GM23338 (cell line): Measurements from ENCODE around the gene TSR1. TPM values are rescaled to one million over a fixed set of nuclear protein-coding genes. Genes with fewer than 3 reads are reported as not detected.
A peak's percentile ranks its signal among the peaks of the same experiment; 100 is the strongest.

ENCODE experiments used
- ATAC-seq: fragments of 200-7000 bp; cut with Tn5 transposase; 3 replicates; pipeline ENCODE4 v1.9.1; 2020
- DNase-seq: peaks from one replicate; pipeline ENCODE4 v3.0.0-alpha.2; 2015; ENCODE audit warnings: low spot score
- H2AFZ ChIP-seq: fragments of 200-600 bp; sonication (generic); 2 replicates; pipeline ENCODE4 v1.8.0; 2016; ENCODE audit warnings: antibody characterized with exemption, mild to moderate bottlenecking, moderate library complexity
- H3F3A ChIP-seq: fragments of 200-600 bp; sonication (generic); replicated peaks from 2 replicates; pipeline ENCODE4 v1.8.0; 2017; ENCODE audit warnings: antibody characterized with exemption, mixed run types, low read depth
- H3K27ac ChIP-seq: fragments of 200-600 bp; sonication (generic); 2 replicates; pipeline ENCODE4 v1.6.1; 2016; ENCODE audit warnings: low read depth
- H3K27me3 ChIP-seq: fragments of 200-600 bp; sonication (generic); 2 replicates; pipeline ENCODE4 v1.8.0; 2016; ENCODE audit warnings: mild to moderate bottlenecking, mixed run types, moderate library complexity; ENCODE audit not compliant: insufficient read depth
- H3K36me3 ChIP-seq: fragments of 200-600 bp; sonication (generic); 2 replicates; pipeline ENCODE4 v1.8.0; 2016; ENCODE audit warnings: mild to moderate bottlenecking; ENCODE audit not compliant: insufficient read depth
- H3K4me1 ChIP-seq: fragments of 200-600 bp; sonication (generic); 2 replicates; pipeline ENCODE4 v1.8.0; 2016; ENCODE audit warnings: mild to moderate bottlenecking, moderate library complexity; ENCODE audit not compliant: insufficient read depth
- H3K4me2 ChIP-seq: fragments of 200-600 bp; sonication (generic); 2 replicates; pipeline ENCODE4 v1.7.1; 2017; ENCODE audit warnings: mixed run types
- H3K4me3 ChIP-seq: fragments of 200-600 bp; sonication (generic); 2 replicates; pipeline ENCODE4 v1.6.1; 2016; ENCODE audit warnings: mixed run types
- H3K79me2 ChIP-seq: fragments of 200-600 bp; sonication (generic); replicated peaks from 2 replicates; pipeline ENCODE4 v1.8.0; 2017; ENCODE audit warnings: mild to moderate bottlenecking; ENCODE audit not compliant: insufficient read depth
- H3K9me2 ChIP-seq: fragments of 200-600 bp; sonication (generic); 2 replicates; pipeline ENCODE4 v1.8.0; 2017; ENCODE audit not compliant: insufficient read depth
- H4K20me1 ChIP-seq: fragments of 200-600 bp; sonication (generic); replicated peaks from 2 replicates; pipeline ENCODE4 v1.8.0; 2017; ENCODE audit warnings: mild to moderate bottlenecking; ENCODE audit not compliant: insufficient read depth
- H3K27ac Mint-ChIP-seq: 2 replicates; pipeline ENCODE4 v1.8.0; 2020; ENCODE audit warnings: inconsistent platforms, mild to moderate bottlenecking, moderate library complexity, mixed read lengths
- H3K27me3 Mint-ChIP-seq: 3 replicates; pipeline ENCODE4 v1.8.0; 2022; ENCODE audit warnings: low read depth, mild to moderate bottlenecking, moderate library complexity, mixed read lengths, inconsistent platforms; ENCODE audit not compliant: insufficient read depth, poor library complexity
- H3K36me3 Mint-ChIP-seq: 3 replicates; pipeline ENCODE4 v1.8.0; 2021; ENCODE audit warnings: low read depth, mild to moderate bottlenecking, inconsistent platforms, moderate library complexity, mixed read lengths
- H3K4me1 Mint-ChIP-seq: 3 replicates; pipeline ENCODE4 v1.8.0; 2020; ENCODE audit warnings: mild to moderate bottlenecking, inconsistent platforms, mixed read lengths
- H3K4me3 Mint-ChIP-seq: 3 replicates; pipeline ENCODE4 v1.8.0; 2021; ENCODE audit warnings: moderate library complexity, mild to moderate bottlenecking, inconsistent platforms, mixed read lengths
- H3K9me3 Mint-ChIP-seq: 3 replicates; pipeline ENCODE4 v1.8.0; 2020; ENCODE audit warnings: moderate library complexity, mild to moderate bottlenecking, inconsistent platforms, mixed read lengths
- CREB1 ChIP-seq: fragments of 250-450 bp; sonication (Bioruptor Pico); IDR thresholded peaks from 2 replicates; pipeline ENCODE4 v1.5.0; 2020; ENCODE audit warnings: low read depth, mild to moderate bottlenecking, moderate library complexity
- CTCF ChIP-seq, 2 experiments: fragments of 200-600 bp in 1 of 2; sonication (generic) in 1 of 2; conservative IDR thresholded peaks; 2 replicates each; pipeline versions ENCODE4 v1.5.1 to v1.6.1; 2016 to 2017; ENCODE audit warnings: antibody characterized with exemption in 2 of 2, low read depth in 2 of 2, mild to moderate bottlenecking in 2 of 2, moderate library complexity in 1 of 2
- ETS1 ChIP-seq: IDR thresholded peaks from 2 replicates; pipeline ENCODE4 v1.6.1; 2016; ENCODE audit warnings: antibody characterized with exemption
- EZH2 ChIP-seq: fragments of 200-600 bp; sonication (generic); IDR thresholded peaks from one replicate; pipeline ENCODE4 v1.8.0; 2017; ENCODE audit warnings: antibody characterized with exemption, mild to moderate bottlenecking, low read depth; ENCODE audit not compliant: unreplicated experiment
- EZH2phosphoT487 ChIP-seq: fragments of 200-600 bp; sonication (generic); IDR thresholded peaks from one replicate; pipeline ENCODE4 v1.8.1; 2018; ENCODE audit warnings: antibody characterized with exemption; ENCODE audit not compliant: unreplicated experiment
- JUNB ChIP-seq: IDR thresholded peaks from one replicate; pipeline ENCODE4 v1.6.1; 2016; ENCODE audit warnings: antibody characterized with exemption; ENCODE audit not compliant: unreplicated experiment
- NANOG ChIP-seq: IDR thresholded peaks from 2 replicates; pipeline ENCODE4 v1.6.1; 2016; ENCODE audit warnings: antibody characterized with exemption, borderline replicate concordance
- POLR2AphosphoS5 ChIP-seq: IDR thresholded peaks from 2 replicates; pipeline ENCODE4 v1.6.1; 2016; ENCODE audit warnings: antibody characterized with exemption, low read depth
- REST ChIP-seq: IDR thresholded peaks from one replicate; pipeline ENCODE4 v1.6.1; 2018; ENCODE audit warnings: antibody characterized with exemption; ENCODE audit not compliant: unreplicated experiment
- STAT1 ChIP-seq: IDR thresholded peaks from one replicate; pipeline ENCODE4 v1.6.1; 2016; ENCODE audit warnings: antibody characterized with exemption; ENCODE audit not compliant: unreplicated experiment
- ZNF114 ChIP-seq: fragments of 250-450 bp; sonication (Bioruptor Pico); IDR thresholded peaks from 2 replicates; pipeline ENCODE4 v1.5.0; 2020; ENCODE audit warnings: mild to moderate bottlenecking, moderate library complexity
- ZNF331 ChIP-seq: fragments of 250-450 bp; sonication (Bioruptor Pico); IDR thresholded peaks from 2 replicates; pipeline ENCODE4 v1.5.0; 2020; ENCODE audit warnings: low read depth, mild to moderate bottlenecking, moderate library complexity
- polyA plus RNA-seq: library from polyadenylated mRNA; unstranded; fragments of >200 nt; fragmentation: Nextera tagmentation; extraction: Ambion mirVana; gene quantifications from 2 replicates; pipeline ENCODE4 v1.2.1, GENCODE V29; 2016
- total RNA-seq: library from RNA; depleted of rRNA; stranded (reverse); fragments of >200 nt; shearing (Covaris generic); gene quantifications from 2 replicates; pipeline ENCODE4 v1.2.3, GENCODE V29; 2014

The TSR1 gene
- total and polyA plus RNA-seq, 2 experiments from 2014 or later = 36.9 to 108 TPM

- no peaks in the 10 kb centered on the region for H3K4me1 ChIP-seq
- DNase-seq (peak; percentile 84), ATAC-seq (peak; percentile 71)
- H3K36me3 ChIP-seq = peaks cover 21% of the 10 kb centered on the region
- H3K27me3 ChIP-seq = no peaks in the 10 kb centered on the region
- H3K4me1 Mint-ChIP-seq = no peaks in the 10 kb centered on the region
- no peak overlapping the region for H3K4me2 ChIP-seq
- no peak overlapping the region for H2AFZ ChIP-seq
- no peak overlapping the region for H3K4me3 ChIP-seq
- H3K27ac ChIP-seq = no peak overlapping the region
- H3K36me3 Mint-ChIP-seq = peaks cover 46% of the 10 kb centered on the region
- H4K20me1 ChIP-seq = peaks cover 9% of the 10 kb centered on the region; the same call in 1 of the 2 replicates
- H3K27me3 Mint-ChIP-seq = peaks cover 3% of the 10 kb centered on the region
- H3K27ac Mint-ChIP-seq = peak overlapping the region; percentile 18
- H3K4me3 Mint-ChIP-seq = no peak overlapping the region
- H3K9me2 ChIP-seq = no peaks in the 10 kb centered on the region
- H3K79me2 ChIP-seq = no peaks in the 10 kb centered on the region
- no peaks in the 10 kb centered on the region for H3K9me3 Mint-ChIP-seq
- no peak for TF ChIP-seq ZNF114 (CRISPR knock-in tag)
- TF ChIP-seq STAT1 = no peak
- no peak for TF ChIP-seq NANOG
- TF ChIP-seq EZH2 = no peak
- TF ChIP-seq ZNF331 (CRISPR knock-in tag) = no peak
- no peak for TF ChIP-seq JUNB
- peak; percentile 40 to 69 for TF ChIP-seq CTCF (conservative IDR thresholded peaks at IDR 0.05; ENCODE audit: low read depth in 2 of 2)
- peaks cover 16% of the 10 kb centered on the region; the same call in 1 of the 2 replicates for H3F3A ChIP-seq
These were observed 53.9 kb downstream of the TSR1 start for GRCh38 chr17:2282297-2282873.

GRCh38 chr17:2279707-2280106 lies 56.5 kb downstream of the TSR1 start:
- peaks cover 4% of the 10 kb centered on the region for H3K27me3 Mint-ChIP-seq
- DNase-seq = no peak
- H3K27me3 ChIP-seq = no peaks in the 10 kb centered on the region
- no peaks in the 10 kb centered on the region for H3K79me2 ChIP-seq
- no peak overlapping the region for H3K27ac Mint-ChIP-seq
- no peak overlapping the region for H3K27ac ChIP-seq
- peaks cover 45% of the 10 kb centered on the region for H3K36me3 Mint-ChIP-seq
- peaks cover 7% of the 10 kb centered on the region; the same call in 1 of the 2 replicates for H4K20me1 ChIP-seq
- no peaks in the 10 kb centered on the region for H3K4me1 ChIP-seq
- no peak overlapping the region for H3K4me2 ChIP-seq
- H3K4me3 ChIP-seq = no peak overlapping the region
- H3F3A ChIP-seq = peaks cover 19% of the 10 kb centered on the region; the same call in 1 of the 2 replicates
- ATAC-seq = no peak
- no peaks in the 10 kb centered on the region for H3K9me2 ChIP-seq
- no peaks in the 10 kb centered on the region for H3K4me1 Mint-ChIP-seq
- no peaks in the 10 kb centered on the region for H3K9me3 Mint-ChIP-seq
- no peak overlapping the region for H3K4me3 Mint-ChIP-seq
- no peak overlapping the region for H2AFZ ChIP-seq
- H3K36me3 ChIP-seq = peaks cover 14% of the 10 kb centered on the region
- TF ChIP-seq ETS1 (no peak), NANOG (no peak), POLR2AphosphoS5 (no peak), EZH2phosphoT487 (no peak), CREB1 (CRISPR knock-in tag) (no peak), JUNB (no peak), CTCF (conservative IDR thresholded peaks at IDR 0.05; ENCODE audit: low read depth in 2 of 2) (no peak), REST (no peak), STAT1 (no peak)
